ENCODE measurements around the gene LRRC49. TPM values are rescaled to one million over a fixed set of nuclear protein-coding genes. Genes with fewer than 3 reads are reported as not detected.

The LRRC49 gene
- total and polyA plus RNA-seq, 2 of the 13 experiments (the other 11 are each of a cell fraction or from before 2014, with no cell fraction given) = 0.57 to 1.00 TPM

DNA sequence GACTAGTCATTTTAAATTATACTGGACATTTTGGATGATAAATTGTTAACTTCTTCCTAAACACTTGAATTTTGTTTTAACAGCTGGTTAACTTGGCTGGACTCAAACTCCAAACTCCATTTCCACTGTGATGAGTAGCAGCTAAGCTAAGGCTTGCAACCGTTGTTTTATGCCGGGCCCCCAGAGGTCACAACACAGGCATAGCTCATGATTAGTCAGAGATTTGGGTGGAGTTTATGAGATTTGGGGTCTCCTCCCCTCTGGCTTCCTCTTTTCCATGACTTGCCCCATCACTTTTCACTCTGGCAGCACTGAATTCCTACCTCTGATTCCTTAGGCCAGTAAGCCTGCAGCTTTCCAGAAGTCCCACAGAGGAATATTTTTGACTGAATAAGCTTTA, 13.2 kb upstream of the LRRC49 start:
- Histone ChIP-seq H3K4me3 (replicated peaks in 1 of 3; ENCODE audit: insufficient read depth in 1 of 3, low read depth in 2 of 3, low read length in 3 of 3) (no peak overlapping the region), H2AFZ (ENCODE audit: low read length) (no peak overlapping the region), H3K4me1 (ENCODE audit: insufficient read depth, low read length) (peaks cover 14% of the 10 kb centered on the region), H3K79me2 (ENCODE audit: insufficient read depth, low read length) (no peaks in the 10 kb centered on the region), H4K20me1 (ENCODE audit: insufficient read depth, low read length) (no peaks in the 10 kb centered on the region), H3K27me3 (ENCODE audit: control insufficient read depth in 1 of 2, insufficient read depth in 2 of 2, low read length in 2 of 2) (no peaks in the 10 kb centered on the region), H3K9me3 (ENCODE audit: low read length) (no peaks in the 10 kb centered on the region), H3K36me3 (replicated peaks in 1 of 2; ENCODE audit: control insufficient read depth in 1 of 2, insufficient read depth in 2 of 2, low read length in 2 of 2) (no peaks in the 10 kb centered on the region), H3K27ac (ENCODE audit: extremely low read length, insufficient read depth, low read length) (no peak overlapping the region), H3K4me2 (ENCODE audit: low read depth, low read length) (no peak overlapping the region), H3K9ac (ENCODE audit: insufficient read depth, low read depth, low read length) (no peak overlapping the region)
- ChIA-PET POLR2A (no interaction called here), CTCF (ENCODE audit: low intra/inter-chr PET ratio, low total read pairs) (no interaction called here)
- BruUV-seq (replicated peaks) = no TSS peak
- TF ChIP-seq IRX3 (CRISPR knock-in tag; IDR thresholded peaks at IDR 0.05; ENCODE audit: borderline replicate concordance, low read depth) = no peak
- no peak for TF ChIP-seq NPAS2 (CRISPR knock-in tag; IDR thresholded peaks at IDR 0.05; ENCODE audit: borderline replicate concordance)
- no peak for TF ChIP-seq BRD4 (CRISPR knock-in tag; IDR thresholded peaks at IDR 0.05)
- TF ChIP-seq ZNF136 (CRISPR knock-in tag; IDR thresholded peaks at IDR 0.05; ENCODE audit: low read depth) = no peak
- TF ChIP-seq, protein P1, sequence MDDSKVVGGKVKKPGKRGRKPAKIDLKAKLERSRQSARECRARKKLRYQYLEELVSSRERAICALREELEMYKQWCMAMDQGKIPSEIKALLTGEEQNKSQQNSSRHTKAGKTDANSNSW (CRISPR knock-in tag; IDR thresholded peaks at IDR 0.05; ENCODE audit: borderline replicate concordance) = no peak
- no peak for TF ChIP-seq YEATS2 (CRISPR knock-in tag; IDR thresholded peaks at IDR 0.05; ENCODE audit: borderline replicate concordance)
- no peak for TF ChIP-seq POLR2AphosphoS2 (IDR thresholded peaks at IDR 0.05; ENCODE audit: low read depth, low read length)
- TF ChIP-seq, protein P2, sequence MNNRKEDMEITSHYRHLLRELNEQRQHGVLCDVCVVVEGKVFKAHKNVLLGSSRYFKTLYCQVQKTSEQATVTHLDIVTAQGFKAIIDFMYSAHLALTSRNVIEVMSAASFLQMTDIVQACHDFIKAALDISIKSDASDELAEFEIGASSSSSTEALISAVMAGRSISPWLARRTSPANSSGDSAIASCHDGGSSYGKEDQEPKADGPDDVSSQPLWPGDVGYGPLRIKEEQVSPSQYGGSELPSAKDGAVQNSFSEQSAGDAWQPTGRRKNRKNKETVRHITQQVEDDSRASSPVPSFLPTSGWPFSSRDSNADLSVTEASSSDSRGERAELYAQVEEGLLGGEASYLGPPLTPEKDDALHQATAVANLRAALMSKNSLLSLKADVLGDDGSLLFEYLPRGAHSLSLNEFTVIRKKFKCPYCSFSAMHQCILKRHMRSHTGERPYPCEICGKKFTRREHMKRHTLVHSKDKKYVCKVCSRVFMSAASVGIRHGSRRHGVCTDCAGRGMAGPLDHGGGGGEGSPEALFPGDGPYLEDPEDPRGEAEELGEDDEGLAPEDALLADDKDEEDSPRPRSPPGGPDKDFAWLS (CRISPR knock-in tag; IDR thresholded peaks at IDR 0.05; ENCODE audit: borderline replicate concordance) = no peak
- no peak for TF ChIP-seq ZNF530 (CRISPR knock-in tag; IDR thresholded peaks at IDR 0.05; ENCODE audit: low read depth)
- no peak for TF ChIP-seq MED1 (CRISPR knock-in tag; IDR thresholded peaks at IDR 0.05)
- intact Hi-C loops (cut with micrococcal nuclease; ENCODE audit: unreplicated experiment) (no loop called here), in situ Hi-C loops (cut with HindIII; ENCODE audit: extremely low pct_ligation_motif_present, low pct_unique_long_range_greater_than_20kb) (loop anchor here (10.0 kb wide), 1 partner anchor 55 kb away; no protein-coding TSS in a partner anchor)
- FAIRE-seq (no peak), DNase-seq (ENCODE audit: low spot score) (no peak), ATAC-seq (no peak)
- WGBS (ENCODE audit: low lambda C conversion rate) = 54% methylated on average over 2 of the region's 2 CpGs

Data from HepG2 (cell line).